Activated CD4-positive, CD25-positive, alpha-beta regulatory T cell treated with anti-CD3 and anti-CD28 coated beads, Interleukin-2, amount 50 U/mL, for 16 hours (primary cell): ENCODE results near the gene FBXO38.
"Not testable (repeated sequence)": the region's sequence is repeated elsewhere in the genome, so short reads cannot be mapped to it uniquely, and the experiment has no call there.

ENCODE experiments used
- DNase-seq: peaks from one replicate; pipeline ENCODE4 v3.0.0-alpha.2; 2020; ENCODE audit warnings: low read depth, low spot score

Gene FBXO38

GRCh38 chr5:148426514-148426913, 42.8 kb downstream of the FBXO38 start:
- DNase-seq: no peak

GRCh38 chr5:148427370-148428042, 43.7 kb downstream of the FBXO38 start:
- no peak for DNase-seq

- no peak for DNase-seq
Observed at GRCh38 chr5:148428848-148429247, 45.1 kb downstream of the FBXO38 start.

GRCh38 chr5:148433826-148434225, 50.1 kb downstream of the FBXO38 start:
- DNase-seq: no peak

GRCh38 chr5:148436029-148436428, 52.3 kb downstream of the FBXO38 start:
- no peak for DNase-seq

GRCh38 chr5:148437249-148437648, 53.5 kb downstream of the FBXO38 start:
- DNase-seq: no peak

GRCh38 chr5:148438933-148439332, 55.2 kb downstream of the FBXO38 start:
- DNase-seq: no peak

GRCh38 chr5:148443241-148443640, 59.5 kb downstream of the FBXO38 start:
- DNase-seq: no peak

- DNase-seq: peak; percentile 40
Observed at GRCh38 chr5:148443998-148444397, 60.2 kb downstream of the FBXO38 start.

- DNase-seq: no peak
Observed at GRCh38 chr5:148445578-148445977, 61.8 kb downstream of the FBXO38 start.

- no peak for DNase-seq
Observed at GRCh38 chr5:148446611-148447010, 62.9 kb downstream of the FBXO38 start.

- no peak for DNase-seq
Observed at GRCh38 chr5:148452499-148453193, 68.9 kb downstream of the FBXO38 start.

- DNase-seq: no peak
Observed at GRCh38 chr5:148454576-148454975, 70.8 kb downstream of the FBXO38 start.

- DNase-seq: no peak
Observed at GRCh38 chr5:148455185-148455584, 71.4 kb downstream of the FBXO38 start.

GRCh38 chr5:148457183-148457620, 73.4 kb downstream of the FBXO38 start:
- DNase-seq: no peak

GRCh38 chr5:148458036-148458888, 74.5 kb downstream of the FBXO38 start:
- DNase-seq: no peak

- DNase-seq: no peak
Observed at GRCh38 chr5:148459669-148460068, 75.9 kb downstream of the FBXO38 start.

GRCh38 chr5:148465381-148466235, 81.8 kb downstream of the FBXO38 start:
- DNase-seq: no peak

- DNase-seq: no peak
Observed at GRCh38 chr5:148466236-148466580, 82.5 kb downstream of the FBXO38 start.

- no peak for DNase-seq
Observed at GRCh38 chr5:148467958-148468357, 84.2 kb downstream of the FBXO38 start.

GRCh38 chr5:148468746-148469145, 85.0 kb downstream of the FBXO38 start:
- DNase-seq: not testable (repeated sequence)
